Fibroblast of villous mesenchyme (primary cell): Measurements from ENCODE around the gene ST8SIA6. TPM values are rescaled to one million over a fixed set of nuclear protein-coding genes. Genes with fewer than 3 reads are reported as not detected.

Source experiments
- DNase-seq: peaks from one replicate; pipeline ENCODE4 v3.0.0-alpha.2; 2010; ENCODE audit warnings: low read depth
- H3K4me3 ChIP-seq: 2 replicates; pipeline ENCODE4 v1.5.1; 2011; ENCODE audit warnings: low read depth, mild to moderate bottlenecking, low read length
- CTCF ChIP-seq: IDR thresholded peaks from 2 replicates; pipeline ENCODE4 v1.5.1; 2012; ENCODE audit warnings: low read depth, mild to moderate bottlenecking, low read length; ENCODE audit not compliant: insufficient read depth
- total RNA-seq: library from RNA; depleted of rRNA; stranded (reverse); fragments of >200 nt; gene quantifications from 2 replicates; pipeline ENCODE4 v1.2.3, GENCODE V29; 2012

The ST8SIA6 gene
- total RNA-seq, 1 donor, result not detected

- H3K4me3 ChIP-seq, result no peak overlapping the region
- DNase-seq, result no peak
- TF ChIP-seq CTCF, result no peak
Observed at GRCh38 chr10:17352583-17352982, 101.8 kb downstream of the ST8SIA6 start.

GRCh38 chr10:17351506-17351905, 102.9 kb downstream of the ST8SIA6 start:
- TF ChIP-seq CTCF, result no peak
- DNase-seq, result no peak
- no peak overlapping the region for H3K4me3 ChIP-seq

- no peak for DNase-seq
- TF ChIP-seq CTCF, result no peak
- H3K4me3 ChIP-seq, result no peak overlapping the region
Observed at GRCh38 chr10:17349717-17350116, 104.7 kb downstream of the ST8SIA6 start.

- peak; percentile 75 for DNase-seq
- H3K4me3 ChIP-seq, result peak overlapping the region; percentile 29
- no peak for TF ChIP-seq CTCF
Observed at GRCh38 chr10:17348501-17349349, 105.7 kb downstream of the ST8SIA6 start.

GRCh38 chr10:17348011-17348500, 106.3 kb downstream of the ST8SIA6 start:
- no peak for TF ChIP-seq CTCF
- DNase-seq, result no peak
- no peak overlapping the region for H3K4me3 ChIP-seq

GRCh38 chr10:17344206-17344605, 110.2 kb downstream of the ST8SIA6 start:
- TF ChIP-seq CTCF, result no peak
- DNase-seq, result no peak
- no peak overlapping the region for H3K4me3 ChIP-seq
